Kidney epithelial cell (primary cell): ENCODE measurements around the gene SLC22A1. TPM values are rescaled to one million over a fixed set of nuclear protein-coding genes. Genes with fewer than 3 reads are reported as not detected.
"Not testable (repeated sequence)": the region's sequence is repeated elsewhere in the genome, so short reads cannot be mapped to it uniquely, and the experiment has no call there.

Experiments
- DNase-seq: peaks from one replicate; pipeline ENCODE4 v3.0.0-alpha.2; 2010; ENCODE audit warnings: low read depth
- H3K27me3 ChIP-seq: 2 replicates; pipeline ENCODE4 v1.6.0; 2011; ENCODE audit warnings: low read length; ENCODE audit not compliant: control insufficient read depth, insufficient read depth
- H3K36me3 ChIP-seq: 2 replicates; pipeline ENCODE4 v1.5.1; 2011; ENCODE audit warnings: low read length; ENCODE audit not compliant: control insufficient read depth, insufficient read depth
- H3K4me3 ChIP-seq: 2 replicates; pipeline ENCODE4 v1.5.1; 2011; ENCODE audit warnings: low read depth, mild to moderate bottlenecking, control low read depth, low read length
- total RNA-seq: library from RNA; depleted of rRNA; stranded (reverse); fragments of >200 nt; gene quantifications from 2 replicates; pipeline ENCODE4 v1.2.3, GENCODE V29; 2015
- TF ChIP-seq, protein P1 (sequence below): IDR thresholded peaks from 2 replicates; pipeline ENCODE4 v1.5.1; 2011; ENCODE audit warnings: mild to moderate bottlenecking, moderate library complexity, low read length, control low read depth, inconsistent platforms; ENCODE audit not compliant: insufficient read depth, poor library complexity, severe bottlenecking

The SLC22A1 gene
- total RNA-seq, 1 donor from 2014 or later = 1.3 TPM

GRCh38 chr6:160137130-160137988, 15.7 kb downstream of the SLC22A1 start:
- no peak for DNase-seq
- Histone ChIP-seq H3K4me3 (no peak overlapping the region), H3K36me3 (no peaks in the 10 kb centered on the region), H3K27me3 (no peaks in the 10 kb centered on the region)
- TF ChIP-seq, protein P1, sequence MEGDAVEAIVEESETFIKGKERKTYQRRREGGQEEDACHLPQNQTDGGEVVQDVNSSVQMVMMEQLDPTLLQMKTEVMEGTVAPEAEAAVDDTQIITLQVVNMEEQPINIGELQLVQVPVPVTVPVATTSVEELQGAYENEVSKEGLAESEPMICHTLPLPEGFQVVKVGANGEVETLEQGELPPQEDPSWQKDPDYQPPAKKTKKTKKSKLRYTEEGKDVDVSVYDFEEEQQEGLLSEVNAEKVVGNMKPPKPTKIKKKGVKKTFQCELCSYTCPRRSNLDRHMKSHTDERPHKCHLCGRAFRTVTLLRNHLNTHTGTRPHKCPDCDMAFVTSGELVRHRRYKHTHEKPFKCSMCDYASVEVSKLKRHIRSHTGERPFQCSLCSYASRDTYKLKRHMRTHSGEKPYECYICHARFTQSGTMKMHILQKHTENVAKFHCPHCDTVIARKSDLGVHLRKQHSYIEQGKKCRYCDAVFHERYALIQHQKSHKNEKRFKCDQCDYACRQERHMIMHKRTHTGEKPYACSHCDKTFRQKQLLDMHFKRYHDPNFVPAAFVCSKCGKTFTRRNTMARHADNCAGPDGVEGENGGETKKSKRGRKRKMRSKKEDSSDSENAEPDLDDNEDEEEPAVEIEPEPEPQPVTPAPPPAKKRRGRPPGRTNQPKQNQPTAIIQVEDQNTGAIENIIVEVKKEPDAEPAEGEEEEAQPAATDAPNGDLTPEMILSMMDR = no peak

DNA sequence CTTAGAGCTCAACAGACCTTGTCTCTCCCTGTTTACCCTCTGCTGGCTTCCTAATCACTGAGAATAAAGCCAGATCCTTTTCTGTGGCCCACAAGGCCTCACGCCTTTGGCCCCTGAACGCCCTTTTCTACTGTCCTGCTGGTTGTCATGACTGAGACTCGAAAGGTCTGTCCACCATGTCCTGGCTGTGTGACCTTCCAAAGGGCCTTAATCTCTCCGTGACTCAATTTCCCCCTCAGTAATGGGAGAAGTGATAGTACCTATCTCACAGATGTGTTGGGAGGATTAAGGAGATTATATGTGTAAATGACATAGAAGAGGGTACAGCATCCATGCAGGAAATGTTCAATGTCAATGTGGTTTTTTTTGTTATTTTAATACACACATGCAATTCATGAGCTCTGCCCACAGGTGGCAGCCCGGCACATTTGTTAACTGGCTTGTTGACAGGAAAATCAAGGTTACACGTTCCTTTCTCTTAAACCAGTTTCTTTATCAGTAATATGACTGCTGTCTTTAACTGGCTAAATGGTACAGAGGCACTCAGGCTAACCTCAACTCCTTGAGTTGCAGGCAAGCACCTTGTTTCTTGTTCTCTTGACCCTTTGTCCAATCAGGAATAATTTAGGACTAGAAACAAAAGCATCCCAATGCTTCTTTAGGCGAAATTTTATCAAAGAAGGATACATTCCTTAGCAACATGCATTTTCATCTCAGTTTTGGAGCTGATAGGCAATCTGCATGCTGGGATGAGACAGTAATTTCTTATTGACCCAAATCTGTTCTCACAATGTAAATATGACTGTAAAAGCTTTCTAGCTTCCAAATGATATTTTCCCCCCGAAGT, 16.6 kb downstream of the SLC22A1 start:
- Histone ChIP-seq H3K4me3 (no peak overlapping the region), H3K36me3 (no peaks in the 10 kb centered on the region), H3K27me3 (no peaks in the 10 kb centered on the region)
- peak; percentile 31 for DNase-seq
- TF ChIP-seq, protein P1 = peak; percentile 81

GRCh38 chr6:160138839-160139419, 17.3 kb downstream of the SLC22A1 start:
- no peak overlapping the region for H3K4me3 ChIP-seq
- DNase-seq = no peak
- H3K36me3 ChIP-seq = no peaks in the 10 kb centered on the region
- TF ChIP-seq, protein P1 = no peak
- no peaks in the 10 kb centered on the region for H3K27me3 ChIP-seq

DNA sequence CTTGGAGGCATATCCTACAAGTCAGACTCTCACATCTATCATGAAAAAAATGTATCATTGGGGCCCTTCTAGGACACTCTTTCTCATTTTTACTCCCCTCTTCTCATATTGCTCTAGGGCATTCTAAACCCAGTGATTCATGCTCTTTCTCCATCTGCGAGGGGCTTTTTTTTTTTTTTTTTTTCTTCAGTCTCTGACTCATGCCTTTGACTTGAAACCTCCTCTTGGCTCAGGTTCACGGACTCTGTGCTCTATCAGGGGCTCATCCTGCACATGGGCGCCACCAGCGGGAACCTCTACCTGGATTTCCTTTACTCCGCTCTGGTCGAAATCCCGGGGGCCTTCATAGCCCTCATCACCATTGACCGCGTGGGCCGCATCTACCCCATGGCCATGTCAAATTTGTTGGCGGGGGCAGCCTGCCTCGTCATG, 17.8 kb downstream of the SLC22A1 start:
- Histone ChIP-seq H3K27me3 (no peaks in the 10 kb centered on the region), H3K36me3 (no peaks in the 10 kb centered on the region), H3K4me3 (no peak overlapping the region)
- TF ChIP-seq, protein P1 = no peak
- DNase-seq = peak; percentile 65

DNA sequence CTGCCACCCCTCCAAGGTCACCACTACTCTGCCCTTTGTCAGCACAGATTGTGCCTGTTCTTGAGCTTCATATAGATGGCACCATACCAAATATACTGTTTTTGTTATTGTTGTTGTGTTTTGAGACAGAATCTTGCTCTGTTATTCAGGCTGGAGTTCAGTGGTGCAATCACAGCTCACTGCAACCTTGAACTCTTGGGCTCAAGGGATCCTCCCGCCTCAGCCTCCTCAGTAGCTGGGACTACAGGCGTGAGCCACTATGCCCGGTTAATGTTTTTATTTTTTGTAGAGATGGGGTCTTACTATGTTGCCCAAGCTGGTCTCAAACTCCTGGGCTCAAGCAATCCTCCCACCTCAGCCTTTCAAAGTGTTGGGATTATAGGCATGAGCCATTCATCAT, 18.9 kb downstream of the SLC22A1 start:
- not testable (repeated sequence) for H3K36me3 ChIP-seq, H3K4me3 ChIP-seq, H3K27me3 ChIP-seq, DNase-seq

DNA sequence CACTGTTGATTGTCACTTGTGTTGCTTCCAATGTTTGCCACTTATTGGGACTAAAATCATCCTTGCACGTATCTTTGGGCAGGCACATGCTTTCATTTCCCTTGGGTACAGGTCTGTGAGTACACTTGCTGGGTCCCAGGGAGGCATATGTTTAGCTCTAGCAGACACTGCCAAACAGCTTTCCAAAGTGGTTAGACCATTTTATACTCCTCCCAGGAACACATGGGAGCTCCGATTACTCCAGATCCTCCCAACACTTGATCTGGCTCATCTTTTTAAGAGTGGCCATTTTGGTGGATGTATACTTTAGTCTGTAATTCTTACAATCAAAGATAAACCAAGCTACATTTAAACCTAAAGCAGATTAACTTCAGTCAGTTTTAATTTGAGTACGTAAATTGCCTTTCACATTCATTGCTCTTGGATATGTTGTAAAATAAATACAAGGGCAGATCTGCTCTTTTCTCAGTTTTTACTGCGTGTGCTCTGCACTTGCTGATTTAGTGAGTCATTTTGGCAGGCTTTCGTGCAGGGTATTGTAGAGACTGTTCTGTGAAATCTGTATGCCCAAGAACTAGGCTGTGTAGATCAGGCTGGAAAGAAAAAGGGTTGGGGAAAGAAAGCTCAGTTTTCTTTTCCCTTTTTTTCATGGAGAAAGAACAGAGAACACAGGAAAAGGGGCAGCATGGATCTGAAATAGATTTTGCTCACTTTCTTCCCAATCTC, 19.5 kb downstream of the SLC22A1 start:
- no peaks in the 10 kb centered on the region for H3K27me3 ChIP-seq
- H3K36me3 ChIP-seq = no peaks in the 10 kb centered on the region
- DNase-seq = peak; percentile 7

More for the DNA sequence above, 19.5 kb downstream of the SLC22A1 start:
- H3K4me3 ChIP-seq = no peak overlapping the region
- TF ChIP-seq, protein P1 = no peak
